ENCODE data around the gene DCDC1. TPM values are rescaled to one million over a fixed set of nuclear protein-coding genes. Genes with fewer than 3 reads are reported as not detected.

The DCDC1 gene
- total and polyA plus RNA-seq, 4 experiments from 2014 or later, result 0.14 to 0.29 (median 0.17) TPM; not detected in 1

- Mint-ChIP-seq H3K27me3 (no peaks in the 10 kb centered on the region), H3K9me3 (peaks cover 9 to 18% (median 13%) of the 10 kb centered on the region in 8 donors), H3K36me3 (peaks cover 0 to 6% of the 10 kb centered on the region in 2 donors), H3K4me3 (no peak overlapping the region), H3K4me1 (no peaks in the 10 kb centered on the region), H3K27ac (no peak overlapping the region)
- Histone ChIP-seq H3K9me3 (ENCODE audit: control insufficient read depth in 1 of 2, low read length in 2 of 2) (peaks cover 0 to 4% of the 10 kb centered on the region in 2 donors), H3K4me1 (ENCODE audit: insufficient read depth, low read length) (no peaks in the 10 kb centered on the region), H3K27ac (ENCODE audit: low read depth, low read length) (no peak overlapping the region), H3K27me3 (ENCODE audit: insufficient read depth, low read length) (no peaks in the 10 kb centered on the region), H3K4me3 (ENCODE audit: low read length in 2 of 2) (no peak overlapping the region), H3K36me3 (ENCODE audit: insufficient read depth, low read length) (no peaks in the 10 kb centered on the region)
- POLR2A ChIA-PET (ENCODE audit: partially characterized antibody), result no interaction called here
- intact Hi-C loops (cut with micrococcal nuclease), result no loop called here
- DNase-seq, result no peak
- CTCF ChIA-PET (ENCODE audit: partially characterized antibody), result no interaction called here
Observed at GRCh38 chr11:31089117-31089516, 280.4 kb downstream of the DCDC1 start.

DNA sequence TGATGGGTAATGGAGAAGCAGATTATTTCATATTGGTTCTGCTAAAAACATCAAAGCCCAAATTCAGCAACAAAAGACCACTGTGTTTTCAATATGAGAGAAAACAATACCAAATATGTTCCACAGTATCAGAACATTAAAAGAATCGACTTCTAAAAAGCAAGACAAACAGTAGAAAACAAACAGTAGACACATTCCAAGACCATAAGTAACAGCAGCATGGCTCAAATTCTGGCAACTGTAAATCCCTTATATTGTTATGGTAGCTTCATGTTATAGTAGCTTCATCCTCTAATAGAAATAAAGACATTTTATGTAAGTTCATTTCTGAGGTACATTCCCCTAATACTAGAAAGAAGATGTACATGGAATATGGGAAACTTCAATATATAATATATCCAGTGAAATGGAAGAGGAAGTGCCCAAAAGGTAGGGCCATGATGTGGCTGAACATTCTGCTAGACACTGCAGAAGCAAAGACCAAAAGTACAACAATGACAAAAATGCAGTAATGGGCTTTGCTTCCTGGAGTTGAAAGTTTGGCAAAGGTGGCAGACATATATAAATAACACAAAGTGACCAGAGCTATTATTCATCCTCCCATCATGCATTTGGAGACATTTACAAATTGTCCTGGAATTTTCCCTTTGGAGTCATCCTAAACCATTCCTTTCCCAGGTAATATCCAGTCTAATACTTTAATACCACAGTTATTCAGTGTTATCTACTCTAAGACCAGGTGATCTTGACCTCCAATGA lies 299.9 kb downstream of the DCDC1 start:
- no peak overlapping the region for H3K27ac Mint-ChIP-seq
- H3K36me3 ChIP-seq (ENCODE audit: insufficient read depth, low read length), result no peaks in the 10 kb centered on the region
- no peaks in the 10 kb centered on the region for H3K36me3 Mint-ChIP-seq
- no peaks in the 10 kb centered on the region for H3K27me3 Mint-ChIP-seq
- no peak overlapping the region for H3K27ac ChIP-seq (ENCODE audit: low read depth, low read length)
- intact Hi-C loops (cut with micrococcal nuclease), result no loop called here
- H3K4me3 Mint-ChIP-seq, result no peak overlapping the region
- DNase-seq, result no peak
- H3K9me3 Mint-ChIP-seq, result peaks cover 0 to 6% (median 0%) of the 10 kb centered on the region in 8 donors
- H3K9me3 ChIP-seq (ENCODE audit: control insufficient read depth in 1 of 2, low read length in 2 of 2), result no peaks in the 10 kb centered on the region
- ChIA-PET POLR2A (ENCODE audit: partially characterized antibody) (no interaction called here), CTCF (ENCODE audit: partially characterized antibody) (no interaction called here)
- H3K4me1 Mint-ChIP-seq, result no peaks in the 10 kb centered on the region
- H3K27me3 ChIP-seq (ENCODE audit: insufficient read depth, low read length), result no peaks in the 10 kb centered on the region
- no peaks in the 10 kb centered on the region for H3K4me1 ChIP-seq (ENCODE audit: insufficient read depth, low read length)
- H3K4me3 ChIP-seq (ENCODE audit: low read length in 2 of 2), result no peak overlapping the region

DNA sequence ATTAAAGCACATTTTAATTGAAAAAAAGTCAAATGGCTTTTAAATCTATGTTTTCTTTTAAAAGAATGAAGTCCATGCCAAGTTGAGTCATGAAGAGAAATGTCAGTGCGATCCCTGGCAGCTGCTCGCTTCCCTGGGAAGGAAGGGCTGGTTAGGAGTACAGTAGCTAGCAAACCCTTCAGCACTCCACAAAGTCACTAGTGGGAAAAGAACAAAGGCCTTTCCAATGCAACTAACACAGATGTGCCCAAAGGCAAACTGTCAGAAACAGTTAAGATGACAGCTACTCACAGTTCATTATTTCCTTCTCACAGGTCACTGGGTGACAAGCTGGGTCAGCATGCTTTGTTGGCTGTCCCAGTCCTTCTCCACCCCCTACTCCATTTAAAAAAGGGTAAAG lies 308.7 kb downstream of the DCDC1 start:
- no peaks in the 10 kb centered on the region for H3K4me1 Mint-ChIP-seq
- H3K4me3 Mint-ChIP-seq, result no peak overlapping the region
- Histone ChIP-seq H3K9me3 (ENCODE audit: control insufficient read depth in 1 of 2, low read length in 2 of 2) (no peaks in the 10 kb centered on the region), H3K4me1 (ENCODE audit: insufficient read depth, low read length) (no peaks in the 10 kb centered on the region), H3K27me3 (ENCODE audit: insufficient read depth, low read length) (no peaks in the 10 kb centered on the region), H3K36me3 (ENCODE audit: insufficient read depth, low read length) (no peaks in the 10 kb centered on the region), H3K27ac (ENCODE audit: low read depth, low read length) (no peak overlapping the region), H3K4me3 (ENCODE audit: low read length in 2 of 2) (no peak overlapping the region)
- no peak overlapping the region for H3K27ac Mint-ChIP-seq
- ChIA-PET CTCF (ENCODE audit: partially characterized antibody) (no interaction called here), POLR2A (ENCODE audit: partially characterized antibody) (no interaction called here)
- H3K36me3 Mint-ChIP-seq, result no peaks in the 10 kb centered on the region
- H3K9me3 Mint-ChIP-seq, result no peaks in the 10 kb centered on the region
- no peaks in the 10 kb centered on the region for H3K27me3 Mint-ChIP-seq
- intact Hi-C loops (cut with micrococcal nuclease), result no loop called here
- no peak for DNase-seq

GRCh38 chr11:31059529-31059928 lies 310.0 kb downstream of the DCDC1 start:
- intact Hi-C loops (cut with micrococcal nuclease), result no loop called here
- H3K4me1 ChIP-seq (ENCODE audit: insufficient read depth, low read length), result no peaks in the 10 kb centered on the region
- H3K27ac ChIP-seq (ENCODE audit: low read depth, low read length), result no peak overlapping the region
- no peak for DNase-seq
- no peaks in the 10 kb centered on the region for H3K27me3 ChIP-seq (ENCODE audit: insufficient read depth, low read length)
- no peak overlapping the region for H3K4me3 Mint-ChIP-seq
- no peaks in the 10 kb centered on the region for H3K27me3 Mint-ChIP-seq
- H3K9me3 ChIP-seq (ENCODE audit: control insufficient read depth in 1 of 2, low read length in 2 of 2), result no peaks in the 10 kb centered on the region
- no peaks in the 10 kb centered on the region for H3K36me3 ChIP-seq (ENCODE audit: insufficient read depth, low read length)
- no peaks in the 10 kb centered on the region for H3K36me3 Mint-ChIP-seq
- POLR2A ChIA-PET (ENCODE audit: partially characterized antibody), result no interaction called here
- no peak overlapping the region for H3K4me3 ChIP-seq (ENCODE audit: low read length in 2 of 2)
- no peak overlapping the region for H3K27ac Mint-ChIP-seq
- no peaks in the 10 kb centered on the region for H3K4me1 Mint-ChIP-seq
- H3K9me3 Mint-ChIP-seq, result peaks cover 0 to 4% (median 0%) of the 10 kb centered on the region in 8 donors
- CTCF ChIA-PET (ENCODE audit: partially characterized antibody), result no interaction called here

DNA sequence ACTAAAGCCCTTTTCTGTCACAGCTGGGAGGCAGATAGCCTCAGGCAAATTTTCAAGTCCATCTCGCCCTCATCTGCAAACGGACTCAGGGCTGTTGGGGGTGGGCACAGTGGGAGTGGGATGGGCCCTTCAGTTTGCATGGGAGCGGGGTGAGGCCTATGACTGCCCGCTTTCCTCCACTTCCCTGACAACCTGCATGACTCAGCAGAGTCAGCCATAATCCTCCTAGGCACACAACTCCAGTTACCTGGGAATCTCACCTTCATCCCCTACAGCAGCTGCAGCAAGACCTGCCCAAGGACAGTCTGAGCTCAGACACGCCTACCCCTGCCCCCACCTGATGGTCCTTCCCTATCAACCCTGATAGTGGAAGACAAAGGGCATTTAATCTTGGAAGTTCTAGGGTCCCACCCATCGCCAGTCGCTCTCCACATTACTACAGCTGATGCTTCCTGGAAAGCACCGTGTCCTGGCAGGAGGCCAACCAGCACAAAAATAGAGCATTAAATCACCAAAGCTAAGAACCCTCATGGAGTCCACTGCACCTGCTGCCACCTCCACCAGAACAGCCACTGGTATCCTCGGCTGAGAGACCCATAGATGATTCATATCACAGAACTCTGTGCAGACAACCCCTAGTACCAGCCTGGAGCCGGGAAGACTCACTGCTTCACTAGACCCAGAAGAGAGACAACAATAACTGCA lies 319.3 kb downstream of the DCDC1 start:
- Histone ChIP-seq H3K4me1 (ENCODE audit: insufficient read depth, low read length) (no peaks in the 10 kb centered on the region), H3K36me3 (ENCODE audit: insufficient read depth, low read length) (no peaks in the 10 kb centered on the region), H3K27ac (ENCODE audit: low read depth, low read length) (no peak overlapping the region), H3K9me3 (ENCODE audit: control insufficient read depth in 1 of 2, low read length in 2 of 2) (no peaks in the 10 kb centered on the region), H3K27me3 (ENCODE audit: insufficient read depth, low read length) (no peaks in the 10 kb centered on the region), H3K4me3 (ENCODE audit: low read length in 2 of 2) (no peak overlapping the region)
- no peak overlapping the region for H3K27ac Mint-ChIP-seq
- ChIA-PET POLR2A (ENCODE audit: partially characterized antibody) (no interaction called here), CTCF (ENCODE audit: partially characterized antibody) (no interaction called here)
- DNase-seq, result no peak
- H3K9me3 Mint-ChIP-seq, result peaks cover 2 to 30% (median 20%) of the 10 kb centered on the region in 8 donors
- H3K36me3 Mint-ChIP-seq, result no peaks in the 10 kb centered on the region
- intact Hi-C loops (cut with micrococcal nuclease), result no loop called here
- H3K4me1 Mint-ChIP-seq, result no peaks in the 10 kb centered on the region
- no peaks in the 10 kb centered on the region for H3K27me3 Mint-ChIP-seq
- no peak overlapping the region for H3K4me3 Mint-ChIP-seq

DNA sequence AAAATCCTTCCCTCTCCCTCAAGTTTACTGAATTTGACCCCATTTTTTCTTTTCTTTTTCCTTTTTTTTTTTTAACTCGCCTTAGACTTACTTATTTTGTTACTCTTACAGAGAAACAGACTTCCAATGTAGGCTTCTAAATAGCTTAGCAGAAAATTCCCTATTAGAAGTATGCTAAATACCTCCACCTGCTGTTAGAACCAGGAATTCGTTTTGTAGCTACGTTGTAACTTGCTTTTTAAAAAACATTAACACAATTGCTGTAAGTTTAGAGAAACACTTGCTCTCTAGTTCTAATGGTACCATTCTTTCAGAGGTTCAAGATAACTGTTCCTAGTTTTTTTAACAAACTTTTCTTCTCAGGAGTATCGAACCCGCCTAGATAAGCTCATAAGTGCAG lies 324.2 kb downstream of the DCDC1 start:
- H3K4me3 Mint-ChIP-seq, result no peak overlapping the region
- H3K27me3 Mint-ChIP-seq, result no peaks in the 10 kb centered on the region
- no peaks in the 10 kb centered on the region for H3K4me1 Mint-ChIP-seq
- POLR2A ChIA-PET (ENCODE audit: partially characterized antibody), result no interaction called here
- Histone ChIP-seq H3K27ac (ENCODE audit: low read depth, low read length) (no peak overlapping the region), H3K9me3 (ENCODE audit: control insufficient read depth in 1 of 2, low read length in 2 of 2) (no peaks in the 10 kb centered on the region), H3K36me3 (ENCODE audit: insufficient read depth, low read length) (no peaks in the 10 kb centered on the region), H3K4me1 (ENCODE audit: insufficient read depth, low read length) (no peaks in the 10 kb centered on the region), H3K27me3 (ENCODE audit: insufficient read depth, low read length) (no peaks in the 10 kb centered on the region), H3K4me3 (ENCODE audit: low read length in 2 of 2) (no peak overlapping the region)
- no peak overlapping the region for H3K27ac Mint-ChIP-seq
- DNase-seq, result no peak
- H3K36me3 Mint-ChIP-seq, result no peaks in the 10 kb centered on the region
- intact Hi-C loops (cut with micrococcal nuclease), result no loop called here
- H3K9me3 Mint-ChIP-seq, result peaks cover 0 to 12% (median 3%) of the 10 kb centered on the region in 8 donors
- CTCF ChIA-PET (ENCODE audit: partially characterized antibody), result no interaction called here

DNA sequence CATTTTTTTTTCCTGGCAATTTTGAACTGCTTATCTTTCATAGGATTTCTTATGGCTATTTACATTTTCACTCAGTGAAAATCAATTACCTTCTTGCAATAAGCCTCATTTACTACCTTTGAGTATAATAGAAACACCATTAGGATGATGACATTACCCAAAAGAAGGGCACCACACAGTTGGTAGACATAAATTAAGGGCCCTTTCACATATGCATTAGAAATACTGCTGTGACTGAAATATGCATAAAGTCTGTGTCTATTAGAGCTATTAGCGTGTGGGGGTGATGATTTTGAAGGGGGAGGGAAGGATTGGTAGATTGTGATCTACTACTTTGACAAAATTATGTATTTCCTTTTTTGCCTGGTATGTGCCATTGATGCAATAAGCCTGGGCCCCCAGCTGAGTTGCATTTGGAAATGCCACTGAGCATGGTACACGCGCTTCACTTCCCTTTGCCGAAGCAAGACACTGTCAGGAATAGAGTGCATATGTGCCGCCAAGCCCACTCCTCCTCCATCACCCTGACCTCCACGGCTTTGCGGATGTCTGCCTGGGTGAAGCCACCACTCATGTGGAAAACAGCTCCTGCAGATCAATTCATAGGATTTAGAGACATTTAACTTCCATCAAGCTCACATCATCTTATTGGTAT lies 339.3 kb downstream of the DCDC1 start:
- H3K4me3 ChIP-seq (ENCODE audit: low read length in 2 of 2), result no peak overlapping the region
- no peaks in the 10 kb centered on the region for H3K9me3 Mint-ChIP-seq
- no peak for DNase-seq
- H3K4me3 Mint-ChIP-seq, result no peak overlapping the region
- no peaks in the 10 kb centered on the region for H3K4me1 Mint-ChIP-seq
- H3K27me3 ChIP-seq (ENCODE audit: insufficient read depth, low read length), result no peaks in the 10 kb centered on the region
- H3K27ac ChIP-seq (ENCODE audit: low read depth, low read length), result no peak overlapping the region
- ChIA-PET POLR2A (ENCODE audit: partially characterized antibody) (no interaction called here), CTCF (ENCODE audit: partially characterized antibody) (no interaction called here)
- no peak overlapping the region for H3K27ac Mint-ChIP-seq
- H3K36me3 ChIP-seq (ENCODE audit: insufficient read depth, low read length), result no peaks in the 10 kb centered on the region
- no peaks in the 10 kb centered on the region for H3K36me3 Mint-ChIP-seq
- intact Hi-C loops (cut with micrococcal nuclease), result no loop called here
- no peaks in the 10 kb centered on the region for H3K27me3 Mint-ChIP-seq
- no peaks in the 10 kb centered on the region for H3K9me3 ChIP-seq (ENCODE audit: control insufficient read depth in 1 of 2, low read length in 2 of 2)
- H3K4me1 ChIP-seq (ENCODE audit: insufficient read depth, low read length), result no peaks in the 10 kb centered on the region
